Upper lobe of right lung (tissue), 1 donor: ENCODE data around the gene NID2. TPM values are rescaled to one million over a fixed set of nuclear protein-coding genes. Genes with fewer than 3 reads are reported as not detected.
A peak's percentile ranks its signal among the peaks of the same experiment; 100 is the strongest.

Source experiments
- ATAC-seq: fragments of 200-7000 bp; cut with Tn5 transposase; one replicate; pipeline ENCODE4 v1.9.1; 2020; ENCODE audit warnings: mild to moderate bottlenecking, moderate library complexity
- DNase-seq: peaks from one replicate; pipeline ENCODE4 v3.0.0-alpha.2; 2020
- H3K27ac ChIP-seq: fragments of 200-600 bp; one replicate; pipeline ENCODE4 v1.8.0; 2022
- H3K27me3 ChIP-seq: fragments of 200-600 bp; one replicate; pipeline ENCODE4 v1.8.0; 2022; ENCODE audit warnings: mild to moderate bottlenecking
- H3K36me3 ChIP-seq: fragments of 200-600 bp; one replicate; pipeline ENCODE4 v1.8.0; 2022
- H3K4me1 ChIP-seq: fragments of 200-600 bp; one replicate; pipeline ENCODE4 v1.8.0; 2022
- H3K4me3 ChIP-seq: fragments of 200-600 bp; one replicate; pipeline ENCODE4 v1.8.0; 2022; ENCODE audit warnings: mild to moderate bottlenecking
- H3K9me3 ChIP-seq: fragments of 200-600 bp; one replicate; pipeline ENCODE4 v1.8.0; 2022
- CTCF ChIP-seq: fragments of 200-600 bp; IDR thresholded peaks from one replicate; pipeline ENCODE4 v1.8.0; 2022; ENCODE audit warnings: antibody characterized with exemption
- intact Hi-C: fragments of 100-400 bp; cut with DNase I; formaldehyde crosslinking; loops from one replicate; pipeline ENCODE4 v1.11.0; 2022
- total RNA-seq: library from RNA; stranded (reverse); fragmentation: NEBNext Ultra II Directional; extraction: Animal tissue kit (Norgen Biotek cat#: 25700); gene quantifications from one replicate; pipeline ENCODE4 v1.2.1, GENCODE V29; 2021
- donor health status: DM: no; HTN: yes; CAD: no; lungs with severe emphysema.

NID2 gene
- total RNA-seq, 1 donor from 2014 or later: 17.9 TPM

- no peak for DNase-seq
- no peaks in the 10 kb centered on the region for H3K9me3 ChIP-seq
These were observed 98.9 kb downstream of the NID2 start for GRCh38 chr14:51969852-51970540.

GRCh38 chr14:51967521-51967920, 101.3 kb downstream of the NID2 start:
- Histone ChIP-seq H3K36me3 (no peaks in the 10 kb centered on the region), H3K27me3 (no peaks in the 10 kb centered on the region), H3K4me3 (no peak overlapping the region), H3K27ac (no peak overlapping the region), H3K9me3 (no peaks in the 10 kb centered on the region), H3K4me1 (no peaks in the 10 kb centered on the region)
- intact Hi-C loops: no loop called here
- TF ChIP-seq CTCF: no peak
- no peak for DNase-seq
- no peak for ATAC-seq

More at GRCh38 chr14:51969852-51970540, 98.9 kb downstream of the NID2 start:
- Histone ChIP-seq H3K27me3 (no peaks in the 10 kb centered on the region), H3K4me3 (no peak overlapping the region), H3K4me1 (no peaks in the 10 kb centered on the region), H3K27ac (no peak overlapping the region), H3K36me3 (no peaks in the 10 kb centered on the region)
- TF ChIP-seq CTCF: no peak
- no peak for ATAC-seq
- intact Hi-C loops: no loop called here

- Histone ChIP-seq H3K4me1 (no peaks in the 10 kb centered on the region), H3K36me3 (no peaks in the 10 kb centered on the region), H3K4me3 (peak overlapping the region; percentile 22), H3K27ac (no peak overlapping the region), H3K9me3 (no peaks in the 10 kb centered on the region), H3K27me3 (no peaks in the 10 kb centered on the region)
- intact Hi-C loops: no loop called here
- ATAC-seq (no peak), DNase-seq (no peak)
- TF ChIP-seq CTCF: no peak
These were observed 105.6 kb downstream of the NID2 start for GRCh38 chr14:51963286-51963685.

GRCh38 chr14:51962711-51963110, 106.1 kb downstream of the NID2 start:
- Histone ChIP-seq H3K4me1 (no peaks in the 10 kb centered on the region), H3K36me3 (no peaks in the 10 kb centered on the region), H3K9me3 (no peaks in the 10 kb centered on the region), H3K27me3 (no peaks in the 10 kb centered on the region), H3K4me3 (no peak overlapping the region), H3K27ac (no peak overlapping the region)
- no peak for DNase-seq
- no peak for TF ChIP-seq CTCF
- ATAC-seq: no peak
- intact Hi-C loops: no loop called here

- DNase-seq: no peak
- ATAC-seq: no peak
- Histone ChIP-seq H3K27ac (no peak overlapping the region), H3K4me1 (no peaks in the 10 kb centered on the region), H3K27me3 (no peaks in the 10 kb centered on the region), H3K4me3 (no peak overlapping the region), H3K36me3 (no peaks in the 10 kb centered on the region), H3K9me3 (no peaks in the 10 kb centered on the region)
- TF ChIP-seq CTCF: no peak
- intact Hi-C loops: no loop called here
These were observed 108.0 kb downstream of the NID2 start for GRCh38 chr14:51960866-51961265.

- TF ChIP-seq CTCF: no peak
- Histone ChIP-seq H3K4me3 (no peak overlapping the region), H3K27me3 (no peaks in the 10 kb centered on the region), H3K4me1 (no peaks in the 10 kb centered on the region), H3K36me3 (no peaks in the 10 kb centered on the region), H3K9me3 (no peaks in the 10 kb centered on the region), H3K27ac (no peak overlapping the region)
- ATAC-seq (no peak), DNase-seq (no peak)
- intact Hi-C loops: no loop called here
These were observed 108.9 kb downstream of the NID2 start for GRCh38 chr14:51959928-51960327.
